Activated CD4-positive, alpha-beta T cell treated with anti-CD3 and anti-CD28 coated beads, Interleukin-2, amount 10 ng/mL, durations not matched to agents 7 days and 5 days (primary cell): Measurements from ENCODE around the gene WDR75. TPM values are rescaled to one million over a fixed set of nuclear protein-coding genes. Genes with fewer than 3 reads are reported as not detected.

Source experiments
- CTCF ChIA-PET: fragments of 350-600 bp; sonication (Branson Sonifier 250); formaldehyde crosslinking; loops from one replicate; lab custom pipeline; 2021; ENCODE audit warnings: antibody characterized with exemption; lab: Charles Lee
- POLR2A ChIA-PET: fragments of 350-600 bp; sonication (Branson Sonifier 250); formaldehyde crosslinking; loops from one replicate; lab custom pipeline; 2021; ENCODE audit warnings: antibody characterized with exemption; lab: Charles Lee
- DNase-seq: peaks from one replicate; pipeline ENCODE4 v3.0.0-alpha.2; 2020
- H3K27ac Mint-ChIP-seq: one replicate; pipeline ENCODE4 v1.8.0; 2021; ENCODE audit warnings: mild to moderate bottlenecking, moderate library complexity, mixed read lengths
- H3K27me3 Mint-ChIP-seq: one replicate; pipeline ENCODE4 v1.8.0; 2021; ENCODE audit warnings: mixed read lengths
- H3K36me3 Mint-ChIP-seq: one replicate; pipeline ENCODE4 v1.8.0; 2021; ENCODE audit warnings: low read depth, mixed read lengths
- H3K4me1 Mint-ChIP-seq: one replicate; pipeline ENCODE4 v1.8.0; 2021; ENCODE audit warnings: mixed read lengths
- H3K4me3 Mint-ChIP-seq: one replicate; pipeline ENCODE4 v1.8.0; 2021; ENCODE audit warnings: mild to moderate bottlenecking, moderate library complexity, mixed read lengths
- H3K9me3 Mint-ChIP-seq: one replicate; pipeline ENCODE4 v1.8.0; 2021; ENCODE audit warnings: mixed read lengths
- total RNA-seq, 2 experiments: library from RNA; stranded (reverse); gene quantifications; one replicate each; pipeline ENCODE4 v1.2.3, GENCODE V29; 2021

WDR75 gene
- total RNA-seq, 2 experiments from 2014 or later, result 47.8 to 49.7 TPM

- H3K9me3 Mint-ChIP-seq, result peaks cover 3% of the 10 kb centered on the region
- POLR2A ChIA-PET, result no interaction called here
- H3K27me3 Mint-ChIP-seq, result peaks cover 2% of the 10 kb centered on the region
- CTCF ChIA-PET, result no interaction called here
- no peaks in the 10 kb centered on the region for H3K36me3 Mint-ChIP-seq
- H3K4me1 Mint-ChIP-seq, result no peaks in the 10 kb centered on the region
- DNase-seq, result no peak
- H3K27ac Mint-ChIP-seq, result no peak overlapping the region
- no peak overlapping the region for H3K4me3 Mint-ChIP-seq
Measured at GRCh38 chr2:189511210-189511959, 70.1 kb downstream of the WDR75 start.

GRCh38 chr2:189511960-189512319 is 70.7 kb downstream of the WDR75 start:
- Mint-ChIP-seq H3K4me3 (no peak overlapping the region), H3K4me1 (no peaks in the 10 kb centered on the region), H3K27ac (no peak overlapping the region), H3K36me3 (no peaks in the 10 kb centered on the region), H3K27me3 (peaks cover 2% of the 10 kb centered on the region), H3K9me3 (peaks cover 3% of the 10 kb centered on the region)
- POLR2A ChIA-PET, result no interaction called here
- CTCF ChIA-PET, result no interaction called here
- no peak for DNase-seq

- Mint-ChIP-seq H3K4me1 (no peaks in the 10 kb centered on the region), H3K27me3 (peaks cover 6% of the 10 kb centered on the region), H3K36me3 (no peaks in the 10 kb centered on the region), H3K9me3 (peaks cover 7% of the 10 kb centered on the region), H3K27ac (no peak overlapping the region), H3K4me3 (no peak overlapping the region)
- DNase-seq, result no peak
- ChIA-PET CTCF (no interaction called here), POLR2A (no interaction called here)
Measured at GRCh38 chr2:189512879-189513278, 71.6 kb downstream of the WDR75 start.

GRCh38 chr2:189514104-189514503 is 72.8 kb downstream of the WDR75 start:
- CTCF ChIA-PET, result no interaction called here
- H3K4me3 Mint-ChIP-seq, result no peak overlapping the region
- no peaks in the 10 kb centered on the region for H3K36me3 Mint-ChIP-seq

GRCh38 chr2:189515264-189515663 is 74.0 kb downstream of the WDR75 start:
- H3K4me1 Mint-ChIP-seq, result no peaks in the 10 kb centered on the region
- DNase-seq, result no peak
- H3K4me3 Mint-ChIP-seq, result no peak overlapping the region
- POLR2A ChIA-PET, result no interaction called here
- CTCF ChIA-PET, result no interaction called here
- peaks cover 4% of the 10 kb centered on the region for H3K9me3 Mint-ChIP-seq
- peaks cover 6% of the 10 kb centered on the region for H3K27me3 Mint-ChIP-seq
- H3K36me3 Mint-ChIP-seq, result no peaks in the 10 kb centered on the region
- H3K27ac Mint-ChIP-seq, result no peak overlapping the region

More at GRCh38 chr2:189514104-189514503, 72.8 kb downstream of the WDR75 start:
- POLR2A ChIA-PET, result no interaction called here
- Mint-ChIP-seq H3K27ac (no peak overlapping the region), H3K9me3 (peaks cover 4% of the 10 kb centered on the region), H3K4me1 (no peaks in the 10 kb centered on the region), H3K27me3 (peaks cover 6% of the 10 kb centered on the region)
- no peak for DNase-seq

- H3K4me3 Mint-ChIP-seq, result no peak overlapping the region
- peaks cover 4% of the 10 kb centered on the region for H3K9me3 Mint-ChIP-seq
- peaks cover 5% of the 10 kb centered on the region for H3K27me3 Mint-ChIP-seq
- no peaks in the 10 kb centered on the region for H3K4me1 Mint-ChIP-seq
- H3K27ac Mint-ChIP-seq, result no peak overlapping the region
- ChIA-PET POLR2A (interaction anchor here (0.6 kb wide), 1 partner anchor 52 kb away, joined by 4 read pairs; no protein-coding TSS in a partner anchor), CTCF (no interaction called here)
- H3K36me3 Mint-ChIP-seq, result no peaks in the 10 kb centered on the region
- DNase-seq, result no peak
Measured at GRCh38 chr2:189516546-189516945, 75.3 kb downstream of the WDR75 start.

GRCh38 chr2:189517847-189518535 is 76.7 kb downstream of the WDR75 start:
- H3K9me3 Mint-ChIP-seq, result peaks cover 4% of the 10 kb centered on the region
- H3K27ac Mint-ChIP-seq, result no peak overlapping the region
- no peak overlapping the region for H3K4me3 Mint-ChIP-seq
- no peaks in the 10 kb centered on the region for H3K4me1 Mint-ChIP-seq
- DNase-seq, result no peak
- H3K27me3 Mint-ChIP-seq, result peaks cover 4% of the 10 kb centered on the region
- ChIA-PET POLR2A (no interaction called here), CTCF (no interaction called here)
- H3K36me3 Mint-ChIP-seq, result no peaks in the 10 kb centered on the region

GRCh38 chr2:189519631-189520387 is 78.5 kb downstream of the WDR75 start:
- Mint-ChIP-seq H3K36me3 (no peaks in the 10 kb centered on the region), H3K4me3 (no peak overlapping the region), H3K27ac (no peak overlapping the region), H3K4me1 (no peaks in the 10 kb centered on the region), H3K27me3 (peaks cover 4% of the 10 kb centered on the region), H3K9me3 (peaks cover 4% of the 10 kb centered on the region)
- CTCF ChIA-PET, result interaction anchor here (1.2 kb wide), 1 partner anchor 13 kb away, joined by 3 read pairs; no protein-coding TSS in a partner anchor
- DNase-seq, result no peak
- POLR2A ChIA-PET, result no interaction called here

GRCh38 chr2:189521699-189522434 is 80.6 kb downstream of the WDR75 start:
- peaks cover 4% of the 10 kb centered on the region for H3K9me3 Mint-ChIP-seq
- POLR2A ChIA-PET, result no interaction called here
- no peak for DNase-seq
- H3K27ac Mint-ChIP-seq, result no peak overlapping the region
- no peaks in the 10 kb centered on the region for H3K36me3 Mint-ChIP-seq
- no peak overlapping the region for H3K4me3 Mint-ChIP-seq
- H3K27me3 Mint-ChIP-seq, result peaks cover 4% of the 10 kb centered on the region
- no peaks in the 10 kb centered on the region for H3K4me1 Mint-ChIP-seq
- CTCF ChIA-PET, result interaction anchor here (0.6 kb wide), 1 partner anchor 1277 kb away, joined by 6 read pairs; no protein-coding TSS in a partner anchor

- Mint-ChIP-seq H3K4me3 (no peak overlapping the region), H3K27me3 (no peaks in the 10 kb centered on the region), H3K27ac (no peak overlapping the region), H3K4me1 (no peaks in the 10 kb centered on the region), H3K9me3 (no peaks in the 10 kb centered on the region), H3K36me3 (no peaks in the 10 kb centered on the region)
- CTCF ChIA-PET, result no interaction called here
- no peak for DNase-seq
- POLR2A ChIA-PET, result no interaction called here
Measured at GRCh38 chr2:189522435-189523151, 81.3 kb downstream of the WDR75 start.

GRCh38 chr2:189524746-189525145 is 83.5 kb downstream of the WDR75 start:
- no peaks in the 10 kb centered on the region for H3K9me3 Mint-ChIP-seq
- no peaks in the 10 kb centered on the region for H3K36me3 Mint-ChIP-seq
- ChIA-PET POLR2A (no interaction called here), CTCF (no interaction called here)
- no peak overlapping the region for H3K27ac Mint-ChIP-seq
- no peak overlapping the region for H3K4me3 Mint-ChIP-seq
- H3K27me3 Mint-ChIP-seq, result no peaks in the 10 kb centered on the region
- no peak for DNase-seq
- no peaks in the 10 kb centered on the region for H3K4me1 Mint-ChIP-seq
